Measurements from ENCODE around the gene TBC1D4.

TBC1D4 gene

GRCh38 chr13:75391432-75392100 is 90.4 kb downstream of the TBC1D4 start:
- no peak overlapping the region for H3K4me3 ChIP-seq (ENCODE audit: low read depth, low read length)
- TF ChIP-seq CTCF (IDR thresholded peaks at IDR 0.05; ENCODE audit: borderline replicate concordance, insufficient read depth, low read depth, low read length), result no peak

GRCh38 chr13:75390229-75390628 is 91.7 kb downstream of the TBC1D4 start:
- TF ChIP-seq CTCF (IDR thresholded peaks at IDR 0.05; ENCODE audit: borderline replicate concordance, insufficient read depth, low read depth, low read length), result no peak

GRCh38 chr13:75385708-75386083 is 96.3 kb downstream of the TBC1D4 start:
- TF ChIP-seq CTCF (IDR thresholded peaks at IDR 0.05; ENCODE audit: borderline replicate concordance, insufficient read depth, low read depth, low read length), result no peak
- no peak overlapping the region for H3K4me3 ChIP-seq (ENCODE audit: low read depth, low read length)

More at GRCh38 chr13:75390229-75390628, 91.7 kb downstream of the TBC1D4 start:
- no peak overlapping the region for H3K4me3 ChIP-seq (ENCODE audit: low read depth, low read length)

- H3K4me3 ChIP-seq (ENCODE audit: low read depth, low read length), result no peak overlapping the region
- no peak for TF ChIP-seq CTCF (IDR thresholded peaks at IDR 0.05; ENCODE audit: borderline replicate concordance, insufficient read depth, low read depth, low read length)
Observed at GRCh38 chr13:75384879-75385707, 96.9 kb downstream of the TBC1D4 start.

- no peak overlapping the region for H3K4me3 ChIP-seq (ENCODE audit: low read depth, low read length)
- no peak for TF ChIP-seq CTCF (IDR thresholded peaks at IDR 0.05; ENCODE audit: borderline replicate concordance, insufficient read depth, low read depth, low read length)
Observed at GRCh38 chr13:75383064-75383715, 98.8 kb downstream of the TBC1D4 start.

GRCh38 chr13:75378301-75378700 is 103.7 kb downstream of the TBC1D4 start:
- H3K4me3 ChIP-seq (ENCODE audit: low read depth, low read length), result no peak overlapping the region
- TF ChIP-seq CTCF (IDR thresholded peaks at IDR 0.05; ENCODE audit: borderline replicate concordance, insufficient read depth, low read depth, low read length), result no peak
